Neural progenitor cell (in vitro differentiated cells): ENCODE results near the gene NKAIN4. TPM values are rescaled to one million over a fixed set of nuclear protein-coding genes. Genes with fewer than 3 reads are reported as not detected.

Experiments
- DNase-seq: peaks from one replicate; pipeline ENCODE4 v3.0.0-alpha.2; 2016; ENCODE audit warnings: low spot score
- H2AFZ ChIP-seq: fragments of 200-600 bp; sonication (generic); replicated peaks from 2 replicates; pipeline ENCODE4 v1.6.1; 2016; ENCODE audit warnings: antibody characterized with exemption
- H3F3A ChIP-seq: fragments of 200-600 bp; sonication (generic); 2 replicates; pipeline ENCODE4 v1.6.1; 2016; ENCODE audit warnings: antibody characterized with exemption, low read depth
- H3K27ac ChIP-seq: fragments of 200-600 bp; sonication (generic); 2 replicates; pipeline ENCODE4 v1.5.1; 2016; ENCODE audit warnings: mild to moderate bottlenecking
- H3K27me3 ChIP-seq: fragments of 200-600 bp; sonication (generic); 2 replicates; pipeline ENCODE4 v1.6.1; 2016; ENCODE audit warnings: mild to moderate bottlenecking, moderate library complexity
- H3K36me3 ChIP-seq: fragments of 200-600 bp; sonication (generic); 2 replicates; pipeline ENCODE4 v1.5.1; 2016
- H3K4me1 ChIP-seq: fragments of 200-600 bp; sonication (generic); 2 replicates; pipeline ENCODE4 v1.6.1; 2016; ENCODE audit warnings: mixed run types
- H3K4me2 ChIP-seq: fragments of 200-600 bp; sonication (generic); 2 replicates; pipeline ENCODE4 v1.6.1; 2016
- H3K4me3 ChIP-seq: fragments of 200-600 bp; sonication (generic); 2 replicates; pipeline ENCODE4 v1.5.1; 2016
- H3K79me2 ChIP-seq: fragments of 200-600 bp; sonication (generic); 2 replicates; pipeline ENCODE4 v1.6.1; 2016; ENCODE audit warnings: low read depth
- H3K9ac ChIP-seq: fragments of 200-600 bp; sonication (generic); 2 replicates; pipeline ENCODE4 v1.6.1; 2016
- H3K9me3 ChIP-seq: fragments of 200-600 bp; sonication (generic); 2 replicates; pipeline ENCODE4 v1.5.1; 2016; ENCODE audit warnings: low read depth
- H4K20me1 ChIP-seq: fragments of 200-600 bp; sonication (generic); 2 replicates; pipeline ENCODE4 v1.6.1; 2016; ENCODE audit warnings: low read depth
- H3K27ac Mint-ChIP-seq: 3 replicates; pipeline ENCODE4 v1.8.0; 2021; ENCODE audit warnings: mixed read lengths
- H3K27me3 Mint-ChIP-seq: 2 replicates; pipeline ENCODE4 v1.8.0; 2022; ENCODE audit warnings: low read depth, mild to moderate bottlenecking, inconsistent platforms, moderate library complexity, mixed read lengths; ENCODE audit not compliant: insufficient read depth
- H3K36me3 Mint-ChIP-seq: 3 replicates; pipeline ENCODE4 v1.8.0; 2021; ENCODE audit warnings: mixed read lengths
- H3K4me1 Mint-ChIP-seq: 3 replicates; pipeline ENCODE4 v1.8.0; 2021; ENCODE audit warnings: mixed read lengths
- H3K4me3 Mint-ChIP-seq: 3 replicates; pipeline ENCODE4 v1.8.0; 2021; ENCODE audit warnings: mild to moderate bottlenecking, moderate library complexity, mixed read lengths
- H3K9me3 Mint-ChIP-seq: 3 replicates; pipeline ENCODE4 v1.8.0; 2020; ENCODE audit warnings: mixed read lengths
- EZH2 ChIP-seq: fragments of 200-600 bp; sonication (generic); IDR thresholded peaks from 2 replicates; pipeline ENCODE4 v1.6.1; 2017; ENCODE audit warnings: antibody characterized with exemption, mild to moderate bottlenecking, moderate library complexity
- EZH2phosphoT487 ChIP-seq: fragments of 200-600 bp; sonication (generic); IDR thresholded peaks from 2 replicates; pipeline ENCODE4 v1.6.1; 2017; ENCODE audit warnings: antibody characterized with exemption
- total RNA-seq: library from RNA; depleted of rRNA; stranded (reverse); fragments of >200 nt; gene quantifications from 2 replicates; pipeline ENCODE4 v1.2.3, GENCODE V29; 2015; ENCODE audit warnings: low replicate concordance
- TF ChIP-seq, protein P1 (sequence below): fragments of 200-600 bp; sonication (generic); IDR thresholded peaks from 2 replicates; pipeline ENCODE4 v1.5.1; 2017; ENCODE audit warnings: antibody characterized with exemption, mild to moderate bottlenecking

NKAIN4 gene
- total RNA-seq, 1 donor from 2014 or later, result 9.7 TPM

GRCh38 chr20:63284544-63284949, 30.3 kb upstream of the NKAIN4 start:
- Histone ChIP-seq H3K4me1 (no peaks in the 10 kb centered on the region), H3K9me3 (no peaks in the 10 kb centered on the region), H3K4me3 (no peak overlapping the region), H3K27ac (no peak overlapping the region), H3K36me3 (no peaks in the 10 kb centered on the region), H3F3A (no peaks in the 10 kb centered on the region), H3K9ac (no peak overlapping the region), H3K27me3 (no peaks in the 10 kb centered on the region), H4K20me1 (peaks cover 3% of the 10 kb centered on the region), H3K4me2 (no peak overlapping the region), H3K79me2 (no peaks in the 10 kb centered on the region), H2AFZ (no peak overlapping the region)
- Mint-ChIP-seq H3K27me3 (peaks cover 3% of the 10 kb centered on the region), H3K4me1 (no peaks in the 10 kb centered on the region), H3K9me3 (no peaks in the 10 kb centered on the region), H3K36me3 (peaks cover 5% of the 10 kb centered on the region), H3K4me3 (no peak overlapping the region), H3K27ac (no peak overlapping the region)
- TF ChIP-seq EZH2phosphoT487 (no peak), EZH2 (no peak)
- TF ChIP-seq, protein P1, sequence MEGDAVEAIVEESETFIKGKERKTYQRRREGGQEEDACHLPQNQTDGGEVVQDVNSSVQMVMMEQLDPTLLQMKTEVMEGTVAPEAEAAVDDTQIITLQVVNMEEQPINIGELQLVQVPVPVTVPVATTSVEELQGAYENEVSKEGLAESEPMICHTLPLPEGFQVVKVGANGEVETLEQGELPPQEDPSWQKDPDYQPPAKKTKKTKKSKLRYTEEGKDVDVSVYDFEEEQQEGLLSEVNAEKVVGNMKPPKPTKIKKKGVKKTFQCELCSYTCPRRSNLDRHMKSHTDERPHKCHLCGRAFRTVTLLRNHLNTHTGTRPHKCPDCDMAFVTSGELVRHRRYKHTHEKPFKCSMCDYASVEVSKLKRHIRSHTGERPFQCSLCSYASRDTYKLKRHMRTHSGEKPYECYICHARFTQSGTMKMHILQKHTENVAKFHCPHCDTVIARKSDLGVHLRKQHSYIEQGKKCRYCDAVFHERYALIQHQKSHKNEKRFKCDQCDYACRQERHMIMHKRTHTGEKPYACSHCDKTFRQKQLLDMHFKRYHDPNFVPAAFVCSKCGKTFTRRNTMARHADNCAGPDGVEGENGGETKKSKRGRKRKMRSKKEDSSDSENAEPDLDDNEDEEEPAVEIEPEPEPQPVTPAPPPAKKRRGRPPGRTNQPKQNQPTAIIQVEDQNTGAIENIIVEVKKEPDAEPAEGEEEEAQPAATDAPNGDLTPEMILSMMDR, result no peak
- no peak for DNase-seq

DNA sequence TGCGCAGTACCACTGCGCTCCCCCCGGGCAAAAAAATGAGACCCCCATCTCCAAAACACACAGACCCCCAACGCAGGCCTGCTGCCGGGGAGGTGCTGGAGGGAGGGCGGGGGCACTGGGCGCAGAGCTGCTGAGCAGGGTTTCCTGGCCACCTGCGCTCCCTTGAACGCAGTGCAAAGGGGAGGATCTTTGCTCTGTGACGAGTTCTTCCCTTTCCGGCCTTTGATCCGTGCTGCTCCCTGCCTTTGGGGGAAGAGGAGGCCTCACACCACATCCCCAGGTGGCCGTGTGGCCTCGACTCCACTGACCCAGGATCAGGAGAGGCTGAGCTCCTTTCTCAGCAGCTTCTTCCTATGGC, 29.8 kb upstream of the NKAIN4 start:
- H3K9me3 ChIP-seq, result no peaks in the 10 kb centered on the region
- H3K79me2 ChIP-seq, result no peaks in the 10 kb centered on the region
- H3K27ac ChIP-seq, result no peak overlapping the region
- no peaks in the 10 kb centered on the region for H3K27me3 ChIP-seq
- no peaks in the 10 kb centered on the region for H3K9me3 Mint-ChIP-seq
- H3K4me1 Mint-ChIP-seq, result no peaks in the 10 kb centered on the region
- no peak overlapping the region for H3K4me2 ChIP-seq
- peaks cover 3% of the 10 kb centered on the region for H4K20me1 ChIP-seq
- DNase-seq, result no peak
- peaks cover 7% of the 10 kb centered on the region for H3K36me3 Mint-ChIP-seq
- no peak overlapping the region for H3K4me3 Mint-ChIP-seq
- no peaks in the 10 kb centered on the region for H3F3A ChIP-seq
- H3K9ac ChIP-seq, result no peak overlapping the region
- no peak overlapping the region for H3K27ac Mint-ChIP-seq
- no peak for TF ChIP-seq EZH2phosphoT487
- TF ChIP-seq, protein P1, result no peak
- TF ChIP-seq EZH2, result no peak
- no peak overlapping the region for H3K4me3 ChIP-seq
- no peaks in the 10 kb centered on the region for H3K36me3 ChIP-seq
- no peaks in the 10 kb centered on the region for H3K4me1 ChIP-seq
- H3K27me3 Mint-ChIP-seq, result peaks cover 3% of the 10 kb centered on the region
- H2AFZ ChIP-seq, result no peak overlapping the region

- H3K36me3 ChIP-seq, result no peaks in the 10 kb centered on the region
- TF ChIP-seq EZH2phosphoT487 (no peak), EZH2 (no peak)
- TF ChIP-seq, protein P1, result no peak
Measured at GRCh38 chr20:63283397-63284082, 29.3 kb upstream of the NKAIN4 start.

More at GRCh38 chr20:63283397-63284082, 29.3 kb upstream of the NKAIN4 start:
- no peaks in the 10 kb centered on the region for H3F3A ChIP-seq
- peaks cover 7% of the 10 kb centered on the region for H3K36me3 Mint-ChIP-seq
- peaks cover 3% of the 10 kb centered on the region for H4K20me1 ChIP-seq
- H3K9ac ChIP-seq, result no peak overlapping the region
- peak overlapping the region; percentile 37 for H3K27ac Mint-ChIP-seq
- no peak overlapping the region for H3K4me3 Mint-ChIP-seq
- DNase-seq, result no peak
- H3K4me2 ChIP-seq, result no peak overlapping the region
- H3K79me2 ChIP-seq, result no peaks in the 10 kb centered on the region
- H3K4me3 ChIP-seq, result no peak overlapping the region
- H3K4me1 Mint-ChIP-seq, result no peaks in the 10 kb centered on the region
- H3K27me3 Mint-ChIP-seq, result peaks cover 3% of the 10 kb centered on the region
- no peaks in the 10 kb centered on the region for H3K4me1 ChIP-seq
- H3K27ac ChIP-seq, result no peak overlapping the region
- H3K9me3 ChIP-seq, result no peaks in the 10 kb centered on the region
- no peaks in the 10 kb centered on the region for H3K27me3 ChIP-seq
- H3K9me3 Mint-ChIP-seq, result no peaks in the 10 kb centered on the region
- no peak overlapping the region for H2AFZ ChIP-seq
